GM21619 (cell line): Measurements from ENCODE around the gene CT47C1.
"Not testable (repeated sequence)": the region's sequence is repeated elsewhere in the genome, so short reads cannot be mapped to it uniquely, and the experiment has no call there.

Experiments
- ATAC-seq: cut with Tn5 transposase; IDR thresholded peaks from one replicate; pipeline ENCODE4 v1.9.1; 2021; ENCODE audit not compliant: unreplicated experiment

Gene CT47C1

DNA sequence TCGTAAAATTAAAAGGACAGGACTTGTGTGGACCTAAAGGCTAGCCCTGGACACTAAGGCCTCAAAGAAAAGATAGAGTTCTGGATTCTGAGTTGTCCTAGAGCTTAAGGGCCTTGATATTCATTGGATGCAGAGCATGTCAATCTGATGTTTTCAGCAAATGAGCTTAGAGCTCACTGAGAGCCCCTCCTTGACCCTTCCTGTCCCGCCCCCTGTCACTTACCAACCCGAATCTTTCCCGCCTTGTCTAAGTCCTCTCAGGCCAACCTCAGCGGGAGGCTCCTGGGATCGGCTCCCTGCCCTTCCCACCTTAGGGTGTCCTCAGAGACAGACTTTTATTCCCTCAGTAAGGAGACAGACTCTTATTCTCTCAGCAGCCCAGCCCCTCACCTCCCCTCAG, at the start of gene CT47C1:
Gene CT47C1 (plus strand): TSS at position 250 of the 400 bp plus-strand sequence. CDS start 233 bp downstream, outside the sequence.
- ATAC-seq, result no peak

DNA sequence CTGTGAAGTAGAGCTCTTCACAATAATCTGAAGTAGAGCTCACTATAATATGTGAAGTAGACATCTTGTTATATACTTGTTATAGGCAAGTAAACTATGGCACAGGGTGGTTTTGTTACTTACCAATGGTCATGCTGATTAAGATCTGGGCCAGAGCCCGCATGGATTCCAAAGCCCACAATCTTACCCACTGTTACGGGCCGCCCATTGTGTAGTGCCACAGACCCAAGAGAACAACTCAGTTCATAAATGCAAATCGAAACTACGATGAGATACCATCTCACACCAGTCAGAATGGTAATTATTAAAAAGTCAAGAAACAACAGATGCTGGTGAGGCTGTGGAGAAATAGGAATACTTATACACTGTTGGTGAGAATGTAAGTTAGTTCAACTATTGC, 46.9 kb upstream of the CT47C1 start:
- ATAC-seq, result no peak

DNA sequence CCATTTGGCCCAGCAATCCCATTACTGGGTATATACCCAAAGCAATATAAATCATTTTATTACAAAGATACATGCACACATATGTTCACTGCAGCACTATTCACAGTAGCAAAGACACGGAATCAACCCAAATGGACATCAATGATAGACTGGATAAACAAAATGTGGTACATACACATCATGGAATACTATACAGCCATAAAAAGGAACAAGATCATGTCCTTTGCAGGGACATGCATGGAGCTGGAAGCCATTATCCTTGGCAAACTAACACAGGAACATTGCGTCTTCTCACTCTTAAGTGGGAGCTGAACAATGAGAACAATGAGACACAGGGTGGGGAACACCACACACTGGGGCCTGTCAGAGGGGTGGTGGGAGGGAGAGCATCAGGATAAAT, 46.4 kb upstream of the CT47C1 start:
- ATAC-seq, result not testable (repeated sequence)

DNA sequence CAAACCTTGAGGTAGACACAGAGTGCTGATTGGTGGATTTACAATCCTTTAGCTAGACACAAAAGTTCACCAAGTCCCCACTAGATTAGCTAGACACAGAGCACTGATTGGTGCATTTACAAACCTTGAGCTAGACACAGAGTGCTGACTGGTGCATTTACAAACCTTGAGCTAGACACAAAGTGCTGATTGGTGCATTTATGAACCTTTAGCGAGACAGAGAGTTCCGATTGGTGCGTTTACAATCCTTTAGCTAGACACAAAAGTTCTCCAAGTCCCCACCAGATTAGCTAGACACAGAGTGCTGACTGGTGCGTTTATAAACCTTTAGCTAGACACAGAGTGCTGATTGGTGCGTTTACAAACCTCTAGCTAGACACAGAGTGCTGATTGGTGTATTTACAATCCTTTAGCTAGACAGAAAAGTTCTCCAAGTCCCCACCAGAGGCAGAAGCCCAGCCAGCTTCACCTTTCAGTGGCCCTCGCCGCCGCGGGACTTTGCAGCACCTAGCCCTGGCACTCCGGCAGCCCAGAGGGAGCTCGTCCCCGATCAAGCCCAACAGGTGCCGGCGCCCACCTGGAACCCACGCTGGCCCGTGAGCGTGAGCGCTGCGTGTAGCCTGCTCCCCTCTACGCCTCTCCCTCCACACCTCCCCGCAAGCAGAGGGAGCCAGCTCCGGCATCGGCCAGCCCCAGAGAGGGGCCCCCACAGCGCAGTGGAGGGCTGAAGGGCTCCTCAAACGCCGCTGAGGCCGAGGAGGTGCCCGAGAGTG, 44.6 kb upstream of the CT47C1 start:
- ATAC-seq, result not testable (repeated sequence)

DNA sequence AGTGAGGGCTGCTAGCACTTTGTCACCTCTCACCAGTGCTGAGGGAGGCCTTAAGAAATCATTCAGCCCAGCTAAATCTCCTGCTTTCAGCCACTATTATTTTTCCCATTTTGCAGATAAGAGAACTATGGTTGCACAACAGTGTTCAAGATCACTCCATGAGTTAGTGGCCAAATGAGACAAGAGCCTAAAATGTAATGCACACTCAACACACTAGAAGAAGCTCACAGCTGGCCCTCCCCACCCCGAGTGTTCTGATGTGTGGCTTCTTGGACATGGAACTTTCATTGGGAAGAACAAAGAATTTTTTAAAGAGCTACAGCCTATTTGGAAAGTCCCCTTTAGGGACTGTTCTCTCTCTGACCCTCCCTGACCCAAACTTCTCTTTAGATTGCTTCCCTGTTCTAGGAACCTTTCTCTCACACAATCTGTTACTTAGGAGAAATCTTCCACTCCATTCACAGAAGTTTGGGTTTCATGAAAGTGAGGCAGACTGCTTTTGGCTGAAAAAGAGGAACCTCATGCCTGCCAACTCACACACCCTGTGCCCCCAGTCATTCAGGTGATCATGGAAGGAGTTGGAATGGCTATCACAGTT, 44.0 kb upstream of the CT47C1 start:
- ATAC-seq, result no peak

DNA sequence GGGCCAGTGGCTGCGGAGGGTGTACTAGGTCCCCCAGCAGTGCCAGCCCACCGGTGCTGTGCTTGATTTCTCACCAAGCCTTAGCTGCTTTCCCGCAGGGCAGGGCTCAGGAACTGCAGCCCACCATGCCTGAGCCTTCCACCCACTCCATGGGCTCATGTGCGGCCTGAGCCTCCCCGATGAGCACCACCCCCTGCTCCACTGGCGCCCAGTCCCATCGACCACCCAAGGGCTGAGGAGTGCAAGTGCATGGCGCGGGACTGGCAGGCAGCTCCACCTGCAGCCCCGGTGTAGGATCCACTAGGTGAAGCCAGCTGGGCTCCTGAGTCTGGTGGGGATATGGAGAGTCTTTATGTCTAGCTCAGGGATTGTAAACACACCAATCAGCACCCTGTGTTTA, 43.1 kb upstream of the CT47C1 start:
- not testable (repeated sequence) for ATAC-seq

DNA sequence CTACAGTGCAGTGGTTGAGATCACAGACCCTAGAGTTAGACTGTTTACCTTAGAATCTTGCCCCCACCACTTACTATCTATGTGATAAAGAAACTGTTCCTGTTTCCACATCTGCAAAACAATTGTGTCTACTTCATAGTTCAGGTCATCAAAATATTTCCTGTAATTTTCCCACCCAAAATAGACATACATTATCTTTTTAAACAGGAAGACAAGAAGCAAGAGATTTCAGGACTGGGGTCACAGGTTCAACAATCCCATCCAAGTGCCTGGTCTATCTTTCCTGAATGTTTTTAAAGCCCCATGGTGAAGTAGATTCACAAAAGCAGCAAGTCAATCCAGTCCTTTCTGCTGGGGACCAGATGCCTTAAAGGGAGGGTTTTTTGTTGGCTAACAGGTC, 41.8 kb upstream of the CT47C1 start:
- ATAC-seq, result no peak

DNA sequence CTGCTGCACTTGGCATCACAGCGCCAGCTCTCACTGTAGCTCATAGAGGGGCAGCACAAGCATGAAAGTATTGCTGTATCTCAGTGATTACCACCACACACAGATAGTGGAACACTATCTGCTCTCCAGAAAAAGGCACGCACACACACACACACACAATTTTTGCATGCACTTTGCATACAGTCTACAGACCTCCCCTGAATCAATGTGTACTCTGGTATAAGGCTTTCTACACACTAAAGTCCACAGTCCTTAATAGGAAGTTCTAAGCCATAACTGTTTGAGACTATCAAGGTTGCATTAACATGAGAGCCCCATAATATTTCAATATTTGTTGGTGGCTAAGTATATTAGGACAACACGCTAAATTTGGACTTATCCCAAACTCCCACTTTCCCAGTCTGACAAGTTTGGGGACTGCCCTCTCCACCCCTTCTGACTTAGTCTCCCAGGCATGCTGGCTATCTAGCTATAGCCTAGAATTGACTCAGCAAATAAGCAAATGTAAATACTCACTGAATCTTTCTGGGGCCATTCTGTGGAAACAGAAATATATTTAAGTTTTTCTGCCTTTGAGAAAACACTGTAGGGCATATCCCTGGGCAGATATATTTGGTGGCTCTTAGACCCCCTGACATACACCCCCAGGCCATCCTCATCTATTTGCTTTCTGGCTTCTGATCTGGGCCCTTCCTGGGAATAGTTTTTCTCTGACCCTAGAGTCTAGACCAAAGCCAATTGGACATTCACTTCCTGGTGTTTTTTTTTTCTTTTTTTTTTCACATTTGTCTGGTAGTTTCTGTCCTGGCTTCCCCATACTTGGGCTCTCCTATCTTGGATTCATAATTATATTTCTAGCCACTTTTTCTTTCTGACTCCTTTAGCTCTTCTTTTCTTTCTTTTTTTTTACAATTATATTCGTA, 36.4 kb upstream of the CT47C1 start:
- ATAC-seq, result no peak

DNA sequence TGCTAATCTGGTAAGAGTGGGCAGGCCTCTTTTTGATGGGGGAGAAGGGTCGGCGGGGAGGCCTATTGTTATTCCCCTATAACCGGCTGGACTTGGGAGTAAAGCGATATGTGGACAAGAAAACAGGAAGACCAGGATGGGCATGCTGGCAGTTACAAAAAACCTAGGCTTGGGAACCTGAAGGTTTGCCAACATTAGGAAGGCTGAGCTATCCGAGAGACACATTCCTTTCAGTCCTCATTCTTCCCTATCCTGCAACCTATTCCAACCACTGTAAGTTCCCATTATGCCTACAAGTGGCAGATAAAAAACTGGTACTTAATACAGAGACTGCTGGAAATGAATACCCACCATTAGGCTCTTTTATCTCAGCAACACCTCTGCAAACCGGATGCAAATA, 32.4 kb upstream of the CT47C1 start:
- ATAC-seq, result no peak

DNA sequence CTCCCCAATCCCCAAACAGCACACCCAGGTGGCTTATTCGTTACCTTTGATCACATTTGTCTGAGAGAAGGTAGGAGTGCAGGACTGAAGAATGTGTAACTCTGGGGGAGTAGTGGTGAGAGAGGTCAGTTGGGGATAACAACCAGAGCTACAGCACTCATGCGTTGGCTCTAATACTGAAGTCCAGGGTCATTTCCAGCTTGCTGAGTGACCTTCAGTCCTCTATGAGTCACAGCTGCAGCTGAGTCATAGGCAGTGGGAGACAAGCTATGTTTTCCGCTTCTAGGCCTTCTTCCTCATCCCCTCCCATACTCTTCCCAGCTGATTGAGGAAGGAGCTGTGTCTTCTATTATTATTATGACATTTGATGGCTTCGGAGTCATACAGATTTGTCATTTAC, 31.6 kb upstream of the CT47C1 start:
- no peak for ATAC-seq

DNA sequence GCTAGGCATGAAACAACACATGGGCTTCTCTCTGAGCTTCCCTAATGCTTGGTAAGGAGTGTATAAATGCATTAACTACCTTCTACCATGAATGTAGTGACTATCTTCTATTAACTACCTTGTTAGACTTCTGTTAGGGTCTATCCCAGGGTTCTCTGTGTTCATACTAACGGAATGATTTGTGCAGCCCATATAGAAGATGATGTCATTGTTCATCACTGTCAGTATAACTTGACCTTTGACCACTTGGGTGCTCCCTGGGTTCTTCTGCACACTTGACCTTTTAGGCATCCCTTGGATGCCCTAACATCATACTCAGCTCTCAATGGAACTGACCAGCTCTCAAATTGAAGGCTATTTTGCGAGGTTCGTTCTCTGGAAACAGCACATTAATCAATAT, 30.8 kb upstream of the CT47C1 start:
- no peak for ATAC-seq

DNA sequence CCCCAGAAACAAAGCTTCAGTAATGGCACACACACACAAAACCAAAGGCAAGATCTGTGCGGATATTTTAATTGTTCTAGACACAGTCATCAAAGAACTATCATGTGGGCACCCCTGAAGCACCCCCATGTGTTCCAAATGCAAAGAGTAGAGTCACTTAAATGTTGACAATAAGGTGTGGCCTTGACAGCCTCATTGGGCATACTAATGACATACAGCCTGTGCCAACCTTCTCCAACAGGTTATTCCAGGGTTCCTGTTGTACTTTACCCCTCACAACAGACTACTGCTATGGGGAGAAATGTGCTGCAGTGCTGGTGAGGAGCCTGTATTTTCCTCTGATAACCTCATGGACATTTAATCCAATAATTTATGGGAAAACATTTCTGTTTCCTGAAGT, 29.8 kb upstream of the CT47C1 start:
- no peak for ATAC-seq

DNA sequence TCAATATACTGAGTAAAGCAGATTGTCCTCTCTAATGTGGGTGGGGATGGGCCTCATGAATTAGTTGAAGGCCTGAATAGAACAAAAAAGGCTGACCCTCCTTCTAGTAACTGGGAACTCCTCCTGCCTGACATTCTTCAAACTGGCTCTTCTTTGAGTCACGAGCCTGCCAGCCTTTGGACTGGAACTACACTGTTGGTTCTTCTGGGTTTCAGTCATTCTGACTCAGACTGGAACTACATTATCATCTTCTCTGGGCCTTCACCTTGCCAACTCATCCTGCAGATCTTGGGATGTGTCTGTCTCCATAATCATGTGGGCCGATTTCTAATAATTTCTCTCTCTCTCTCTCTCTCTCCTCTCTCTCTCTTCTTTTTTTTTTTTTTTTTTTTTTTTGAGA, 26.9 kb upstream of the CT47C1 start:
- ATAC-seq, result no peak

DNA sequence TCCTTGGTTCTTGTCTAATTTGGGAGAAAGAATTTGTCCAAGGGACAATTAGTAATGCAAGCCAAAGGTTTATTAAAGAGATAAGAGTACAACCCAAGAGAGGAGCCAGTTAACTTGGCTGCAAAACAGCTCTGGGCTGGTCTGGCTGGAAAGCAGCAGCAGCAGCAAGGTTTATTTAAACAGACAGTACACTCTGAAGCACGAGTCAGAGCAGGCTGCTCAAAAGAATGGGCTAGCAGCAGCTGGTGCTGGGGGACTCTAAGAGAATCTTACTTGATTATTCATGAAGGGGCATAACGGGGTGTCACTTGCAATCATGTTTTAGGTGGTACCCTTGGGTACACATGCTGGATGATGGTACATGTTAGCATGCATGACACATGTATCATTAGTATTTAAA, 17.1 kb upstream of the CT47C1 start:
- no peak for ATAC-seq

DNA sequence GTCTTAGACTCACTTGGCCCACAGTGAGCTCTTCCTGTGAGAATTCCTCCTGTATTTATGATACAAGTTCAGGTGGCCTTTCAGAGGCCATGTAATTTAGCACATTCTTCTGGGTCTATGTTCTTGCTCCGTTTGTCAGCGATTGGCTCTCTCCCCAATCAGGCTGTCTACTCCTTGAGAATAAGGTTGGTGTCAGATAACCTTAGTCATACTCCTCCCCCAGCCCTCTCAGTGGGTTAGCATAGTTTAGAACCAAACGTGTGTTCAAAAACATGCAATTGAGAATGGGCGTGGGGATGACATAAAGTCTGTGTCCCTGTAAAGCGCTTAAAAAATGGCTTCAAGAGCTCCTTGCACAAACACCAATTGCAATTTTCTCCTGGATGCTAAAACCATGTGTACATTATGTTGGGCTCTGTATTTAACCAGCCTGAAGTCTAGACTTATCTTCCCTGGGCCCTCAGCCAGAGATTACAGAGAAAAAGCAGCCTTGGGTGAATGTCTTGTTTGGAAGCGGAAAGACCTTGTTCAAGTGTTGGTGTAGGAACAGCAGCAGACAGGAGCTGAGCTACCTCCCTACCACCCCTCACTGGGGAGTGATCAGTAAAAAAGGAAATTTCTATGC, 9.9 kb upstream of the CT47C1 start:
- no peak for ATAC-seq

DNA sequence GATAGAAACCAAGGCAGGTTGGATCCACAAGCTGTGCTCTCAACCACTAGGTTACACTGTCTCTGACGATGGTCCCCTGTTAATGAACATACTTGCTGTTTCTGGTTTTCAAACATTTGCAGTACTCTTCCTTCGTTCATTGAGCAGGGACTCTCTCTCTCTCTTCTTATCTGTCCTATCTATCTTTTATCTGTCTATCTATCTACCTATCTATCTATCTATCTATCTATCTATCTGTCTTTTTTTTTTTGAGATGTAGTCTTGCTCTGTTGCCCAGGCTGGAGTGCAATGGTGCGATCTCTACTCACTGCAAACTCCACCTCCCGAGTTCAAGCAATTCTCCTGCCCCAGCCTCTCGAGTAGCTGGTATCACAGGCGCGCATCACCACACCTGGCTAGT, 9.4 kb upstream of the CT47C1 start:
- ATAC-seq, result no peak

DNA sequence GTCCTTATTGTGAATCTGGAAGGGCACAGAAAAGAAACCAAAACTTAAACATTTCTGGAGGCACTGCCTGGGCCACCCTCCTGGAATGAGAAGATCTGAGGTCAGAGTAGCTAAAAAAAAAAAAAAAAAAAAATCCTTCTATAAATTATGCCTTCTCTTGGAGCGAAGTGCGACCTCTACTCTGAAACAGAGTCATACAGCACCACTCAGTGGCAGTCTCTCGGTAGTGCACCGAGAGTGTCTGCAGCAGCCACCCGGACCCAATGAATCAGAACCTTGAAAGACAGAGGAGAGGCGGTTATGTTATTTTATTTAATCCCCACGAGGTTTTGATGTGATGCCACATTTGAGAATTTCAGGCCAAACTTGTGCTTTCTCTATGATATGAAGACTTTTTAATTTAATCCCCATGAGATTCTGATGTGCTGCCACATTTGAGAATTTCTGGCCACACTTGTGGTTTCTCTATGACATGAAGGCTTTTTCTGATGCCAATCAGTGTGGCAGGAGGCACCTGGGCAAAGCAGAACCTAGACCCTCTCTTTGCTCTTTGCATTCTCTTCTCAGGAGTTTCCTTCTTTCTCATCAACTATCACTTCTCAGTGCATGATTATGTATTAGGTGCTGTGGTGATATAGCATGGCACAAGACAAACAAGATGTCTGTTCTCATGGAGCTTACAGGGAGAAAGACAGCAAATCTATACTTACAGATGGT, 5.6 kb upstream of the CT47C1 start:
- no peak for ATAC-seq

DNA sequence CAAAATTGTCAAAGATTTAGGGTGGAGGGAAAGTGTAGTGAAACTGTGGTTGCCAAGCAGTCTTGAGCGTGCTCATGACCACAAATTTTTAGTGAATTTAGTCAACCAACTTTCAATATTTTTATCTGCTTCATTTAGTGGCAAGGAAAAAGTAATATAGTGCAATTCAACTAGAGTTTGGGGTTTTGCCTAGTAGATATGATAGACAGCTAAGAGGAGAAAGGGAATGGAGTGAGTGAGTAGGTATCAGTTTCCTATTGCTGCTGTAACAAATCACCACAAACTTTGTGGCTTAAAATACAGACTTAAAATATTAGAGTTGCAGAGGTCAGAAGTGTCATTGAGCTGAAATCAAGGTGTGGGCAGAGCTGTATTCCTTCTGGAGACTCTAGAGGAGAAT, 3.7 kb upstream of the CT47C1 start:
- ATAC-seq, result no peak

DNA sequence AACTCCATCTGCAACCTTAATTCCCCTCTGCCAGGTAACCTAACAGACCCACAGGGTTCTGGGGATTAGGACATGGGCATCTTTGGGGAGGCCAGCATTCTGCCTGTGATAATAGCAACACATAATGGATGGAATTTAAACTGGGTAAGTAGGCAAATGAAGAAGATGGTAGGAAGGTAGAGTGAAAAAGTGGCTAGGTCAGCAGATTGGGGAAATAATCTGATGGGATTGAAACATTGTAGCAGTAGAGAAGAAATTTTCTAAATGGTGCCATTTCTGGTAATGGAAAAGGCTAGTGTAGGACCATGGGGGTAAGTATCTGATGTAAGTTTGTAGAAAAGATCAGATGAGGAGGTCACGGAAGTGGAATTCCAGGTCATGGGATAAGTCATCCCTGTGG, 3.0 kb upstream of the CT47C1 start:
- ATAC-seq, result no peak

DNA sequence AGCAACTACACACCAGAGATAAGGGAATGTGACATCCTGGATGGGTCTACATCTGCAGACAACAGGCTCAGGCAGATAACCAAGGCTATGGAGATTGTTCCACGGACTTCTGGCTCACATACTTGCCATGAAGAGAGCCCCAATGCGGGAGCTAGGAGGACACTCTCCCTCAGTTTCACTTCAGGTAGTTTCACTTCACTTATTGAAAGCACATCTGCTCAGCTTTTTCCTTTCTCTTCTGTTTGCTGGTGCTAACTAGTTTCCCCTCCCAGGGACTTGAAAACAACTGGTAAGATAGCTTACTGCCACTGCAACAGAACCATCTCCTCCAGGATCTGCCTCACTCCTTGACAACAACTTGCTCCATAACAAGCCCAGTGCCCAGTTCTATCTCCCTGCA, 1.4 kb upstream of the CT47C1 start:
- ATAC-seq, result peak; percentile 61
